ENCODE results near the gene DNM3.

The DNM3 gene

GRCh38 chr1:171931752-171932151 is 90.5 kb downstream of the DNM3 start:
- H3K4me3 ChIP-seq (ENCODE audit: low read depth, low read length) = no peak overlapping the region
- TF ChIP-seq MAX (IDR thresholded peaks at IDR 0.05; ENCODE audit: low read depth, low read length) (no peak), POLR2A (IDR thresholded peaks at IDR 0.05; ENCODE audit: extremely low read depth, insufficient read length) (no peak), CTCF (IDR thresholded peaks at IDR 0.05; ENCODE audit: low read depth, low read length) (no peak), MYC (IDR thresholded peaks at IDR 0.05; ENCODE audit: low read depth, low read length) (no peak)
- no peak for DNase-seq (ENCODE audit: low read depth)

DNA sequence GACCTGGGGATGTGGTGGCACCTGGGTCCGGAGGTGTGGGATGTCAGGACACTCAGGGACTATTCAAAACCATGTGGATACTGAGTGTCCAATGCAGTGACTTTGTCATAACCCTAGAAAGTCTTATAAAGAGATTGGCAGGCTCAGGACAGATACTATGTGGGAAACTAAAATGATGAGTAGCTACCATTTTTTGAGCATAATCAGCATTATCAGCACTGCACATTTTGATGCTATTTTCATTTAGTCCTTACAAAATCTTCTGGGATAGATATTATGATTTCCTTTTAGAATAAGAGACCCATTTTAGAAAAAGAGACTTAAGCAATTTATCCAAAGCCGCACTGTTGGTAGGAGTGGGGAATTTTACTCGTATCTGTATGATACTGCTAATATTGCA is 93.4 kb downstream of the DNM3 start:
- H3K4me3 ChIP-seq (ENCODE audit: low read depth, low read length) = no peak overlapping the region
- no peak for DNase-seq (ENCODE audit: low read depth)
- TF ChIP-seq MYC (IDR thresholded peaks at IDR 0.05; ENCODE audit: low read depth, low read length) (no peak), MAX (IDR thresholded peaks at IDR 0.05; ENCODE audit: low read depth, low read length) (no peak), CTCF (IDR thresholded peaks at IDR 0.05; ENCODE audit: low read depth, low read length) (no peak), POLR2A (IDR thresholded peaks at IDR 0.05; ENCODE audit: extremely low read depth, insufficient read length) (no peak)

- H3K4me3 ChIP-seq (ENCODE audit: low read depth, low read length) = no peak overlapping the region
- TF ChIP-seq MAX (IDR thresholded peaks at IDR 0.05; ENCODE audit: low read depth, low read length) (no peak), POLR2A (IDR thresholded peaks at IDR 0.05; ENCODE audit: extremely low read depth, insufficient read length) (no peak), CTCF (IDR thresholded peaks at IDR 0.05; ENCODE audit: low read depth, low read length) (no peak), MYC (IDR thresholded peaks at IDR 0.05; ENCODE audit: low read depth, low read length) (no peak)
- no peak for DNase-seq (ENCODE audit: low read depth)
Observed at GRCh38 chr1:171935086-171935485, 93.8 kb downstream of the DNM3 start.

- no peak for TF ChIP-seq MYC (IDR thresholded peaks at IDR 0.05; ENCODE audit: low read depth, low read length)
- TF ChIP-seq POLR2A (IDR thresholded peaks at IDR 0.05; ENCODE audit: extremely low read depth, insufficient read length) = no peak
- no peak for TF ChIP-seq CTCF (IDR thresholded peaks at IDR 0.05; ENCODE audit: low read depth, low read length)
- TF ChIP-seq MAX (IDR thresholded peaks at IDR 0.05; ENCODE audit: low read depth, low read length) = no peak
- DNase-seq (ENCODE audit: low read depth) = no peak
- H3K4me3 ChIP-seq (ENCODE audit: low read depth, low read length) = no peak overlapping the region
Observed at GRCh38 chr1:171935664-171936063, 94.4 kb downstream of the DNM3 start.

GRCh38 chr1:171937938-171938337 is 96.6 kb downstream of the DNM3 start:
- DNase-seq (ENCODE audit: low read depth) = no peak
- TF ChIP-seq MAX (IDR thresholded peaks at IDR 0.05; ENCODE audit: low read depth, low read length) = no peak
- no peak for TF ChIP-seq CTCF (IDR thresholded peaks at IDR 0.05; ENCODE audit: low read depth, low read length)
- no peak for TF ChIP-seq POLR2A (IDR thresholded peaks at IDR 0.05; ENCODE audit: extremely low read depth, insufficient read length)
- no peak for TF ChIP-seq MYC (IDR thresholded peaks at IDR 0.05; ENCODE audit: low read depth, low read length)
- H3K4me3 ChIP-seq (ENCODE audit: low read depth, low read length) = no peak overlapping the region

- no peak for TF ChIP-seq MAX (IDR thresholded peaks at IDR 0.05; ENCODE audit: low read depth, low read length)
- no peak for TF ChIP-seq MYC (IDR thresholded peaks at IDR 0.05; ENCODE audit: low read depth, low read length)
- TF ChIP-seq CTCF (IDR thresholded peaks at IDR 0.05; ENCODE audit: low read depth, low read length) = no peak
- TF ChIP-seq POLR2A (IDR thresholded peaks at IDR 0.05; ENCODE audit: extremely low read depth, insufficient read length) = no peak
- H3K4me3 ChIP-seq (ENCODE audit: low read depth, low read length) = no peak overlapping the region
Observed at GRCh38 chr1:171939740-171940139, 98.4 kb downstream of the DNM3 start.

More at GRCh38 chr1:171939740-171940139, 98.4 kb downstream of the DNM3 start:
- no peak for DNase-seq (ENCODE audit: low read depth)
